ENCODE data around the gene BPIFB1. TPM values are rescaled to one million over a fixed set of nuclear protein-coding genes. Genes with fewer than 3 reads are reported as not detected.

The BPIFB1 gene
- total and polyA plus RNA-seq, 2 of the 8 experiments (the other 6 are each of a cell fraction or from before 2014, with no cell fraction given), result not detected

GRCh38 chr20:33332905-33333456 lies 50.0 kb downstream of the BPIFB1 start:
- Histone ChIP-seq H3K9ac (replicated peaks in 1 of 4; ENCODE audit: extremely low read depth in 1 of 4, low read depth in 3 of 4, low read length in 3 of 4) (no peak overlapping the region), H2AK5ac (ENCODE audit: low read depth, low read length) (no peak overlapping the region), H3K9me3 (ENCODE audit: insufficient read depth in 2 of 2, low read depth in 1 of 2, low read length in 1 of 2) (no peaks in the 10 kb centered on the region), H3K27ac (ENCODE audit: low read depth, low read length) (no peak overlapping the region), H3K79me2 (ENCODE audit: control insufficient read depth in 1 of 2, insufficient read depth in 2 of 2, low read length in 2 of 2) (no peaks in the 10 kb centered on the region), H3K18ac (ENCODE audit: extremely low read depth, low read length) (no peak overlapping the region), H4K91ac (replicated peaks; ENCODE audit: insufficient read length, low read length) (no peak overlapping the region), H3K79me1 (ENCODE audit: low read depth, low read length) (no peaks in the 10 kb centered on the region), H3K23ac (ENCODE audit: insufficient read length) (no peak overlapping the region), H2AFZ (ENCODE audit: low read length) (no peak overlapping the region), H4K5ac (ENCODE audit: insufficient read length, low read depth, low read length) (no peak overlapping the region), H2BK20ac (ENCODE audit: low read length) (no peak overlapping the region), H2BK120ac (replicated peaks; ENCODE audit: low read depth, low read length) (no peak overlapping the region), H3K4me3 (ENCODE audit: extremely low read depth in 1 of 4, insufficient read depth in 2 of 4, low read depth in 3 of 4, low read length in 4 of 4) (no peak overlapping the region), H4K8ac (ENCODE audit: extremely low read depth, insufficient read depth, low read length) (no peak overlapping the region), H3K4ac (replicated peaks; ENCODE audit: insufficient read length, low read depth, low read length) (no peak overlapping the region), H4K20me1 (replicated peaks in 1 of 2; ENCODE audit: control insufficient read depth in 1 of 2, insufficient read depth in 2 of 2, low read length in 2 of 2) (peaks cover 0 to 2% of the 10 kb centered on the region in 2 experiments), H2BK15ac (ENCODE audit: low read length) (no peak overlapping the region), H3K4me1 (replicated peaks in 1 of 4; ENCODE audit: control insufficient read depth in 3 of 4, insufficient read depth in 4 of 4, low read length in 3 of 4) (no peaks in the 10 kb centered on the region; a peak in 2 of 7 replicates), H3K36me3 (ENCODE audit: control insufficient read depth in 2 of 4, insufficient read depth in 4 of 4, low read length in 3 of 4) (no peaks in the 10 kb centered on the region), H3K4me2 (ENCODE audit: insufficient read depth in 1 of 2, low read depth in 2 of 2, low read length in 2 of 2) (no peak overlapping the region), H3K27me3 (replicated peaks in 1 of 4; ENCODE audit: control insufficient read depth in 3 of 4, extremely low read depth in 1 of 4, insufficient read depth in 3 of 4, low read length in 3 of 4) (no peaks in the 10 kb centered on the region), H3K14ac (ENCODE audit: insufficient read length) (no peak overlapping the region), H2BK12ac (ENCODE audit: low read depth, low read length) (no peak overlapping the region), H2BK5ac (ENCODE audit: low read depth, low read length) (no peak overlapping the region), H3K23me2 (ENCODE audit: low read depth, low read length) (peaks cover 6% of the 10 kb centered on the region; the same call in 1 of the 2 replicates), H3K56ac (replicated peaks; ENCODE audit: insufficient read length, low read depth, low read length) (no peak overlapping the region)
- ChIA-PET CTCF (ENCODE audit: partially characterized antibody) (no interaction called here), POLR2A (ENCODE audit: partially characterized antibody) (no interaction called here)
- no peak for FAIRE-seq
- no peak for TF ChIP-seq SAP30 (IDR thresholded peaks at IDR 0.05; ENCODE audit: insufficient read depth, insufficient replicate concordance, low read length)
- no peak for TF ChIP-seq CHD2 (IDR thresholded peaks at IDR 0.05; ENCODE audit: low read length)
- TF ChIP-seq YY1 (IDR thresholded peaks at IDR 0.05; ENCODE audit: low read depth, low read length), result no peak
- WGBS, 2 experiments (ENCODE audit: extremely low coverage in 1 of 2, insufficient coverage in 1 of 2, insufficient read length in 1 of 2, insufficient replicate concordance in 2 of 2, low coverage in 1 of 2, low lambda C conversion rate in 2 of 2, missing lambda C conversion rate in 1 of 2), result 87% methylated on average over 19 of the region's 20 CpGs; no CpG with 5 or more reads in 1 of the 2 experiments
- DNase-seq (ENCODE audit: low read depth in 1 of 2, low spot score in 2 of 2), result no peak

All from H1 (cell line).